Vagina (tissue), 2 donors: ENCODE measurements around the gene CHD9NB.

Source experiments
- POLR2A ChIP-seq, 2 donors: fragments of 450-650 bp; IDR thresholded peaks; one replicate each; pipeline ENCODE4 v1.6.1; 2017; ENCODE audit warnings: antibody characterized with exemption in 2 of 2, mild to moderate bottlenecking in 2 of 2, moderate library complexity in 2 of 2
- TF ChIP-seq, protein P1 (sequence below), 3 experiments: fragments of 450-650 bp in 2 of 3; fragments of 200-600 bp in 1 of 3; sonication (generic) in 1 of 3; IDR thresholded peaks; one replicate each; pipeline ENCODE4 v1.5.1; 2017 to 2019; ENCODE audit warnings: antibody characterized with exemption in 3 of 3, mild to moderate bottlenecking in 2 of 3, moderate library complexity in 2 of 3

DNA sequence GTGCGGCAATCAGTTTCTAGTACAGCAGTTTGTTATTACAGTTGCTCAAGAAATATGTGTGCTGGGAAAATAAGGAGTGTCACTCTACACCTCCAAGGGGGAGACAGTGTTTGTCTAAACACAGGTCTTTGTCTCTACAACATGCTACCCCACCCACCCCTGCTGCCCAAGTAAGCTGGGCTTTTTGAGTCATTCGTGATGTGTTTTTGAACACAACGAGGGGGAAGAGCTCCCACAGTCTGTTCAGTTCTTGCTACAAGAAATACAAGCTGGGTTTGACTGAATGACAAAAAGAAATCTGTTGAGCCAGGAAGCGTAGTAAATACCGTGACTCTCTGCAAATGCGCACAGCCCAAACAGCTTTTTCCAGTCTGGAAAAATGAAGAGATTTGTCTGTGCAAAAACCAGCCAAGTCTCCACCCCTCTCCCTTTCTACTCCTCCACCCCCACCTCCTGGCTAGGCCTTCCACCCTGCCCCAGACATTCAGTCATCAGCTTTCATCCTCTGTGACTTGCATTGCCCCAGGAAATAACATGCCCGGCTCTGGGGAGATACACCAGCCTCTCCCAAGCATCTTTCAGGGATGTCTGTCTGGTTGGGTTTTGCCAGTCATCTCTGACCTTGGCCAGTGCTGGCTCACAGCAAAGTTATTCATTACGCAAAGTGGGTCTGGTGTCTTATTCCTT, 27.8 kb upstream of the CHD9NB start:
- TF ChIP-seq, protein P1, sequence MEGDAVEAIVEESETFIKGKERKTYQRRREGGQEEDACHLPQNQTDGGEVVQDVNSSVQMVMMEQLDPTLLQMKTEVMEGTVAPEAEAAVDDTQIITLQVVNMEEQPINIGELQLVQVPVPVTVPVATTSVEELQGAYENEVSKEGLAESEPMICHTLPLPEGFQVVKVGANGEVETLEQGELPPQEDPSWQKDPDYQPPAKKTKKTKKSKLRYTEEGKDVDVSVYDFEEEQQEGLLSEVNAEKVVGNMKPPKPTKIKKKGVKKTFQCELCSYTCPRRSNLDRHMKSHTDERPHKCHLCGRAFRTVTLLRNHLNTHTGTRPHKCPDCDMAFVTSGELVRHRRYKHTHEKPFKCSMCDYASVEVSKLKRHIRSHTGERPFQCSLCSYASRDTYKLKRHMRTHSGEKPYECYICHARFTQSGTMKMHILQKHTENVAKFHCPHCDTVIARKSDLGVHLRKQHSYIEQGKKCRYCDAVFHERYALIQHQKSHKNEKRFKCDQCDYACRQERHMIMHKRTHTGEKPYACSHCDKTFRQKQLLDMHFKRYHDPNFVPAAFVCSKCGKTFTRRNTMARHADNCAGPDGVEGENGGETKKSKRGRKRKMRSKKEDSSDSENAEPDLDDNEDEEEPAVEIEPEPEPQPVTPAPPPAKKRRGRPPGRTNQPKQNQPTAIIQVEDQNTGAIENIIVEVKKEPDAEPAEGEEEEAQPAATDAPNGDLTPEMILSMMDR (IDR thresholded peaks at IDR 0.05): no peak
- TF ChIP-seq POLR2A (IDR thresholded peaks at IDR 0.05): no peak
